NOMO-1 treated with dmso at 0.1 percent for 144 hours (cell line): Measurements from ENCODE around the gene SLC19A1.

ENCODE experiments used
- DNase-seq: peaks from one replicate; lab custom pipeline; 2025; ENCODE audit not compliant: unreplicated experiment; lab: John Stamatoyannopoulos, UW

The SLC19A1 gene

DNA sequence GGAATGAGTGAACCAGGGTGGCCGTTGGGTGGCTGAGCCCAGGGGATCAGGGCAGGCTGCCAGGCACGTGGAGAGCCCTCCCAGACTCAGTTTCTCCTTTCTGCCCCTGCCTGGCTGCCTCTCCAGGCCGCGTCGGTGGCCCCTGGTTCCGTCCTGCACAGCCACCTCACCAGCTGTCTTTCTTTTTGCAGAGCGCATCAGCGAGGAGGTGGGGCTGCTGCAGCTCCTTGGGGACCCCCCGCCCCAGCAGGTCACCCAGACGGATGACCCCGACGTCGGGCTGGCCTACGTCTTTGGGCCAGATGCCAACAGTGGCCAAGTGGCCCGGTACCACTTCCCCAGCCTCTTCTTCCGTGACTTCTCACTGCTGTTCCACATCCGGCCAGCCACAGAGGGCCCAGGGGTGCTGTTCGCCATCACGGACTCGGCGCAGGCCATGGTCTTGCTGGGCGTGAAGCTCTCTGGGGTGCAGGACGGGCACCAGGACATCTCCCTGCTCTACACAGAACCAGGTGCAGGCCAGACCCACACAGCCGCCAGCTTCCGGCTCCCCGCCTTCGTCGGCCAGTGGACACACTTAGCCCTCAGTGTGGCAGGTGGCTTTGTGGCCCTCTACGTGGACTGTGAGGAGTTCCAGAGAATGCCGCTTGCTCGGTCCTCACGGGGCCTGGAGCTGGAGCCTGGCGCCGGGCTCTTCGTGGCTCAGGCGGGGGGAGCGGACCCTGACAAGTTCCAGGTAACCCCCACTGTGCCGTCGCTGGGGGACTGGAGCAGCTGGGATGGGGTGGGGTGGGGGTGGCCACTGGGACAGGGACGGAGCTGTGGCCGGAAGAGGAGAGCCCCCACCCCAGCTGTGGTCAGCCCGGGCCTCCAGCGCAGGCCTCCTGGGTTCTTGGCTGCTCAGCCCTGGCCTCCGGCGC lies 73.9 kb downstream of the SLC19A1 start:
- DNase-seq = no peak

DNA sequence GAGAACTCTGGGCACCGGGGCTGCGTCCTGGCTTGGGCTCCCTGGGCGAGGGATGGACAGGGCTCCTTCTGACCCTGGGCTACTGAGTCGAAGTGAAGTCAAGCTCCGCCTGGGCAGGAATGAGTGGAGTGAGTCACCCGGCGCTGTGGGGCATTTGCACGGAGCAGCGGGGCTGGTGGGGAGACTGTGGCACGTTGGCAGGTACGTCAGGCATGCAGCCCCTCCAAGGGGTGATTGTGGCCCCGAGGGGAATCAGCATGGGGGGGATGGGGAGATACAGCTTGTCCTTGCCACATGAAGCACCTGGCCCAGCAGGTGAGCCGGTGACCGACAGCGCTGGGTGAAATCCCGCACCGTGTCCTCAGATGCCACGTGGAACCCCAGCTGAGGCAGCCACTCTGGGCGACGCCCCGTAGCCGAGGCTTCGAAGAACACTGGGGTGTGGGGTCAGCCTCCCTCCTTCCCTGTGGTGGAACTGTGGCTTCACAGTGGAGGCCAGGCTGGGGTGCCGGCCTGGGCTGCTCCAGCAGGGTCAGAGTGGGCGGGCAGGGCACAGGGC lies 74.9 kb downstream of the SLC19A1 start:
- no peak for DNase-seq

DNA sequence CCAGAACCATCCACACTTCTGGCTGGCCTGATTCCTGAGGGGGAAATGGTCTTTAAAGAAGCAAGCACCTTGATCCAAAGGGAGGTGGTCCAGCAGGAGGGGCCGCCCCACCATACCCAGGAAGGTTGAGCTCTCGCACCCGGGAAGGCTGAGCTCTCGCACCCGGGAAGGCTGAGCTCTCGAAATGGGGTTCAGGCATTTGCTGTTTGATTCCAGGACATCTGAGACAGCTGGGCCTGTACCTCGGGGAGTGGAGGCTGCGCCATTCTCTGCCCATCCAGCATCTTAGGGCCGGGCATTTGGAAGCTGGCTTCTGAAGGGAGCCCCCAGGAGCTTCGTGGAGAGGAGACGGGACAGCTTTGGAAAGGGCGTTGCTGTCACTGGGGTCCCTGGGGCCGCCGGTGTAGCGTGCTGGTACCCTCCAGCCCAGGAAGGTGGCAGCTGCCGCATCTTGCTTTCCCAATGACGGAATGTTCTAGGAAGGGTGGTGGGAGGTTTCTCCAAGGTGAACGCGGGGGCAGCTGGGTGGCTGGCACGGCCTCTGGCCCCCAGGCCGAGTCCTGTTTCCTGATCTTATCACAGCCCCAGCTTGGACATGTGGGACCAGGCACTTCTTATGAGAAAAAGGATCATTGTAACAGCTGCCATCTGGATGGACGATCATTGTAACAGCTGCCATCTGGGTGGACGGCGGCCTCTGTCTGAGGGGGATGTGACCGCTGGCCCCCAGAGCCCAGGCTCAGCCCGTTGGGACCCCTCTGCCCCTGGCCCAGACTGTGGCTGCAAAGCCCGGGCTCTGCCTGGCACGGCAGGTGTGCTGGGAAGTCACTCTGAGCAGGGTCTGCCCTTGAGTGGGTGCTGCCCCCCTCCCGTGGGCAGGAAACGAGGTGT lies 75.7 kb downstream of the SLC19A1 start:
- DNase-seq = no peak

DNA sequence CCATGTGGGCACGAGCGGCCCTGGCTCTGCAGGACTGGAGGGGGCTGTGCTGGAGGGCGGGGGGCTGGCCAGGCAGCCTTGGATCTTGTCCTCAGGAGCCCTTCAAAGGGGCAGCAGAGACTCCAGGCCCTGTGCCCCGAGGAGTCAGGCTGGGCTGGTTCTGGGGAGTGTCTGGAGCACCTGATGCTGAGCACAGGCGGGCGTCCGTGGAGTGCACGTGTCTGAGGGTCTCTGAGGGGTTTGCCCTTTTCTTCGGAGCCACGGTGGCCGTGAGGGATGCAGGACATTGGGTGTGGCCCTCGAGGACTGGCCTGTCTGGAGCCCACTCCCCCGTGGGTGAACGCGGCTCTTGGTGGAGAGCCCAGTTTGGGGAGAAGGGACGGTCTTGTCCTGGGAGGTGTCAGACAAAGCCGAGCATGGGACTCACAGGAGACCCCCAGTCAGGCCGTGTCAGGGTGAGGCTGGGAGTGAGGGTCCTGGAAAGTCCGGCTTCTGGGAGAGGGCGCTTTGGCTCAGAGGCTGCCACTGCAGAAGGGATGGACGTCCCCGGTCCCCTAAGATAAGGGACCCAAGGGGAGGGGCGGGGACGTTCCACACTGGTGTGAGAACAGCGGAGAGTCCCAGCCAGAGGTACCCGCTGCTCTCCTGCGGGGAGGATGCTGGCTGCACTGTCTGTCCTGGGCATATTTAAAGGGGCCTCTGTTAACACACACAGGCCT lies 76.5 kb downstream of the SLC19A1 start:
- DNase-seq = no peak

DNA sequence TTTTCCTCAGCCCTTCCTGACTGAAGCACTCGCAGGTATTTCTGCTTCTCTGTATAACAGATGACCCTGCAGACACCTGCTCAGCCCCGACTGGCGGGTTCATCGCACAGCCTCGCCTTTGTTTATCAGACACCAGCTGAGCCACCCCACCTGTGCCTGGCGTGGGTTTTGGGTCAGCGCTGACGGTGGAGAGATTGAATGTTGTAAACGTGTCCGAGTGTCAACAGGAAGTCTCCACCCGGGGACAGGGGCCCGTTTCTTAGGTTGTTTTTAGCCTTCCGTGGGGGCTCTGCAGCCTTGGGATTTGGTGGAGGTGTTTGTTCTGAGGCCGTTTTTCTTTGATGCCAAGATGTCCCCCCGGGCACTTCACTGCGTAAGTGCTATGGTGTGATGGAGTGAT lies 77.1 kb downstream of the SLC19A1 start:
- no peak for DNase-seq

DNA sequence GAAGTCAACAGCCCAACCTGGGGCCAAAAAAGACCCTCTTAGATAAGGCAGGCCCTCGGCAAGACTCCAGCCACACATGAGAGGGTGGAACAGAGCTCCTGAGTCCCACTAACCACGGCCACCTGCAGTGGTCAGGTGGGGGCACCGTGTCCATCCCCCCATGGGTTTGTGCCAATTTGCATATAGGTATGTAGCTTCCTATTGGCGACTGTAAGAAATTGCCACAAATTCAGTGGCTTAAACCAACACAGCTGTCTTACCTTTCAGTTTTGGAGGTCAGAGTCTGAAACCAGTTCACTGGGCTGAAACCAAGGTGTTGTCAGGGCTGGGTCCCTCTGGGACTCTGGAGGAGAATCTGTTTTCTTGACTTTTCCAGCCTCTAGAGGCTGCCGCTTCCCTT lies 77.9 kb downstream of the SLC19A1 start:
- DNase-seq = no peak

DNA sequence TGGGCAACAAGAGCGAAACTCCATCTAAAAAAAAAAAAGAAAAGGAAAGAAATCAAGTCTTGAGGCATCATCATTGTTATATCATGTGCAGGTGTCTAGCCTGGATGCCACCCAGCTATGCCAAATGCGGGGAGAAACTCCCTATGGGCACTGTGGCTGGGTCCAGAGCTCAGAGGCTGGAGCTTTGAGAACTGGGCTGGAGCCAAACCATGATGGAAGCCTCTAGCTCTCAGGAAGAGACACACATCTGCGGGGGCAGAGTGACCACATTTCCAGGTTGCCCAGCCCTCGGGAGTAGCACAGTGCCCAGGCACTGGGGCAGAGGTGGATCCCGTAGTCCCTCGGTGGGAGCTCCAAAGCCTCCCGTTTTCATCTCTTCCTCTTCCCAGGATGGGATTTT lies 78.4 kb downstream of the SLC19A1 start:
- no peak for DNase-seq

DNA sequence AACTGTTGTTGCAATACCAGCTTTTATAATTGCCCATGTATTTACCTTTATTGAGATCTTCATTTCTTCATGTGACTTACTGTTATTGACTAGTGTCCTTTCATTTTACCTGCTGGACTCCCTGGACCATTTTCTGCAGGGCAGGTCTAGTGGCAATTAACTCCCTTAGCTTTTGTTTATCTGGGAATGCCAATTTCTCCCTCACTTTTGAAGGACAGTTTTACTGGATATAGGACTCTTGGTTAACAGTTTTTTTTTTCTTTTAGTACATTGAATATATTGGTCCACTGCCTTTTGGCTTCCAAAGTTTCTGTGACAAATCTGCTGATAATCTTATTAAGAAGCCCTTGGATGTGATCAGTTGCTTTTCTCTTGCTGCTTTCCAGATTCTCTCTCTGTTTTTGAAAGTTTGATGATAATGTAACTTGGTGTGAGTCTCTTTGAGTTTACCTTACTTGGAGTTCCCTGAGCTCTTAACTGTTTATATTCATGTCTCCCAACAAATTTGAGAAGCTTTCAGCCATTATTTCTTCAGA lies 80.4 kb downstream of the SLC19A1 start:
- DNase-seq = no peak

DNA sequence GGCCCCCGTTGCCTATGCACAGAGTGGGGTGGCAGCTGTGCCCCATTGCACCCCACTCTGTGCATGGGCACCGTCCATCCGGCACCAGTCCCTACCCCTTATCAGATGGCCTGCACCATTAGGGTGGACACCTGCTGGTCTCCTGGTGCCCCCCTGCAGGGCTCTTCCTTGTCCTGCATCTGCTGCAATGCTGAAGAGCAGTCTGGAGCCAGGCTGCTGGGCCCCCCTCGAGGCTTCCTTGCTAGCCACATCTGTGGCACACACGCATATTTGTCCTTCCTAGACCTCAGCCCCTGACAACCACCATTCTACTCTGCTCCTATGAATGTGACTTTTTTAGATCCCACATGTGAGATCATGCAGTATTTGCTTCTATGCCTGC lies 80.9 kb downstream of the SLC19A1 start:
- no peak for DNase-seq

DNA sequence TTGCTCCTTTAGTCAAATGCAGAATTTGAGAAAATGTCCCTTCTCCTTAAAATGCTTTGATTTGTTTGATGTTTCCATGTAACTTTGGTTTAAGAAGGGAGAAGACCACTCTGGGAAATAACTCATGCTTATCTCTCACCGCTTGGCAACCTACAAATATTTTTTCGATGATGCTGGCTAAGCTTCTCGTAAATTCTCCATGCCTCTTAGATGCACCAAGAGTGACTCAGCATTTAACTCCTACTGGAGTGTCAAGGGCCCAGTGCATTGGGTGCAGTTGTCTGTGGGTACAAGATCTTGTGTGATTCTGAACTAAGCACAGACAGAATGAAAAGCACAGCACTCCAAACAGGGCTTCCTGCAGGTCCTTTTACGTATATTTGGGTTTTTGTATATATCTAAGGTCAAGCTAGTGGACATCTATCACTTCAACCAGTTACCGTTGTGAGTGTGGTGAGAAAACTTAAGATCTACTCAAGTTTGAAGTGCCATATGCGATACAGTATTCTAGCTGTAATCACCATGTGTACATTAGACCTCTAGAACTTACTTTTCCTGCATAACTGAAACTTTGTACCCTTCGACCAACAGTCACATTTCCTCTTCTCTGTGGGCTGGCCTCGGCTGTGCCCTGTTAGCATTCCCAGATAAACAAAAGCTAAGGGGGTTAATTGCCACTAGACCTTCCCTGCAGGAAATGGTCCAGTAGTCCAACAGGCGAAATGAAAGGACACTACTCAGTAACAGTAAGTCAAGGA lies 81.5 kb downstream of the SLC19A1 start:
- DNase-seq = no peak

DNA sequence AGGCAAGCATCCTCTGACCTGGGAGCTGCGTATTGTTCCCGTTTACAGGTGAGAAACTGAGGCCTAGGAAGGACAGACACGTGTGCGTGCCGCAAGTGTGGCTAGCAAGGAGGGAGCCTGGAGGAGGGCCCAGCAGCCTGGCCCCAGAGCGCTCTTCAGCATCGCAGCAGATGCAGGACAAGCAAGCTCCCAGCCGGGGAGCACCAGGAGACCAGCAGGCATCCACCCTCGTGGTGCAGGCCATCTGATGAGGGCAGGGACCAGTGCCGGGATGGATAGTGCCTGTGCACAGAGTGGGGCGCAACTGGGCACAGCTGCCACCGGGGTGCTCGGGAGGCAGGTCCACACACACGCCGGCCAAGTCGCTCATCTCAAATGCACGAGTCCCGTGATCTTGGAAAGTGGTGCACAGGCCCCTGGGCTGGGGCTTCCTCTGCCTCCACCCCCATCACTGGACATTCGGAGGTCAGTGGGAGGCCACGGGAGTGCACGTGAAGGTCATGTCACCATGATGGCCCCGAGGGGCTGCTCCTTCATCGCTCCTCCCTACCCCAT lies 82.2 kb downstream of the SLC19A1 start:
- DNase-seq = no peak

DNA sequence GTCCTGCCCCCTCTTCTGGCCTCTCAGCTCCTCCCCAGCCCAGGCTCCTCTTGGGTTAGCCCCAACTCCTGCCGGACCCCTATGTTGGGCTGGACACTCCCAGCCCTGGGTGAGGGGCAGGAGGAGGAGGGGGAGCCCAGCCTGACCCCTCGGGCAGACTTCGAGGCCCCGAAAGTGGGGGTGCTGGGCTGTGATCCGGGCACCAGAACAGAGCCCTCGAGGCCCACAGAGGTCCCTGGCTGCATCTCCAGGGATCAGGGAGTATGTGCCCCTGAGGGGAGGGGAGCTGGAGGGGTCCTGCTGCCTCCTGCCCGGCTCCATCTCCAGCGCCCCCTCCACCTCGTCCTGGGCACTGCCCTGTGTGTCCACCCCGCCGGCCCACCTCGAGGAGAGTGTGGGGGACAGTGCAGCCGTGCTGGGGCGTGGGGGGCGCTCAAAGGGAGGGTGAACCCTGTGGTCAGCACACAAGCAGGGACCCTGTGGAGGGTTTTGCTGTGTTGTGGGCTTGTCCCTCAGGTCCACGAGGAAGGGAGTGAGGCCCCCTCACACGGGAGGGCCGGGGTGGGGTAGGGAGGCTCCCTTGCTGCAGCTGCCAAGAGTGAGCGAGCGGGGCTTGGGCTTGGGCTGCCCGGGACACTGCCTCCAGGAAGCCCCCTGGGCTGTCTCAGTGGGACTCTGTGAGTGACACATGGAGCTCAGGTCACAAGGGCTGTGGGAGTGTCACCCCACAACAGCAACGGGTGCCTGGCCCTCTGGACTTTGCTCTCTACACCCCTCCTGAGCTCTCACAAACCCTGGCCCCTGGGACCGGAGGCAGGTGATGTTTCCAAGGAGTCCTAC lies 82.8 kb downstream of the SLC19A1 start:
- no peak for DNase-seq

DNA sequence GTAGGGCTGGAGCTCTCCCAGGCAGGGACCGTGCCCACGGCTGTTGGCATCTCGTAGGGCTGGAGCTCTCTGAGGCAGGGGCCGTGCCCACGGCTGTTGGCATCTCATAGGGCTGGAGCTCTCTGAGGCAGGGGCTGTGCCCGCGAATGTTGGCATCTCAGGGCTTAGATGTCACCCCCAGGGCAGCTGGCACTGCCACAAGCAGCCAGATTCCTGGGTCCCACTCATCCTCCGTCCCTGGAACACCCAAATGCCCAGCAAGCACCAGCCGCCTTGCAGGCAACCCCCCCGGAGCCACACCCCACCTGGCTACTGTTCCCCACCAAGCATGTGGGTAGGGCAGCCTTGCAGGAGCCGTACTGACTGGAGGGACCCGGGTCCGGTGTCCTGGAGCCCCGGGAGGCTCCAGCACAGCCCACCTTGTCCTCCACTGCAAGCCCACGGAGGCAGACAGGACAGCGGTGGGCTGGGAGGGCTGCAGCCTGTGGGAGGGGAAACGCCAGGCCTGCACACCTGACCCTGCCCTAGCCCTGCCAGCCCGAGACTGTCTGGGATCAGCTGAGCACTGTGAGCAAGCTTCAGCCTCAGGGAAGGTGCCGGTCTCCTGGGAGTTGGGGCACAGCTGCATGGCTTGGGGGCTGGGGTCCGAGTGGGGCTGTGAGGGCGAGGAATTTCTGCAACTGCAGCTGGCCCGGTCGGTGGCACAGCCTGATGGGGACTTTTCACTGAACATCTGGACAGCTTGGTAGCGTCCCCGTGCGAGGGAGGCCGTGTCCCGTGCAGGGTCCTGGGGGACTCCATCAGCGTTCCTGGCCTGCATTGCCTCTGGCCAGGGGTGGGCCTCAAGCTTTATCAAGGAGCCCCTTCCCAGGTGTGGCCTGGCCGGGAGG lies 83.7 kb downstream of the SLC19A1 start:
- no peak for DNase-seq

DNA sequence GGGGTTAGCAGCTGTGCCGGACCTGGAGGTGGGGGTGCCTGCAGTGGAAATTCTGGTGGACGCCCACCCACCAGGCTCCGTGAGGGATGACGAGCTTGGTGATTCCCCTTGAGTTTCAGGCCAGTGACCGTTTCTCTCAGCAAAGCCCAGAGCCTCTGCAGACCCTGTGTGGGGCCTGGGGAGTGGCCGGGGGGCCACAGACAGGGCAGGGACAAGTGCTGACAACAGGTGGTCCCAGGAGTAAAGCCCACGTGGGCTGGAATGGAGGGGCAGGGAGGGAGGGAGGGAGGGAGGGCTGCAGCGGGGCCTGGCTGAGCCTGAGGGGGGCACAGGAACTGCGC lies 84.4 kb downstream of the SLC19A1 start:
- DNase-seq = no peak

DNA sequence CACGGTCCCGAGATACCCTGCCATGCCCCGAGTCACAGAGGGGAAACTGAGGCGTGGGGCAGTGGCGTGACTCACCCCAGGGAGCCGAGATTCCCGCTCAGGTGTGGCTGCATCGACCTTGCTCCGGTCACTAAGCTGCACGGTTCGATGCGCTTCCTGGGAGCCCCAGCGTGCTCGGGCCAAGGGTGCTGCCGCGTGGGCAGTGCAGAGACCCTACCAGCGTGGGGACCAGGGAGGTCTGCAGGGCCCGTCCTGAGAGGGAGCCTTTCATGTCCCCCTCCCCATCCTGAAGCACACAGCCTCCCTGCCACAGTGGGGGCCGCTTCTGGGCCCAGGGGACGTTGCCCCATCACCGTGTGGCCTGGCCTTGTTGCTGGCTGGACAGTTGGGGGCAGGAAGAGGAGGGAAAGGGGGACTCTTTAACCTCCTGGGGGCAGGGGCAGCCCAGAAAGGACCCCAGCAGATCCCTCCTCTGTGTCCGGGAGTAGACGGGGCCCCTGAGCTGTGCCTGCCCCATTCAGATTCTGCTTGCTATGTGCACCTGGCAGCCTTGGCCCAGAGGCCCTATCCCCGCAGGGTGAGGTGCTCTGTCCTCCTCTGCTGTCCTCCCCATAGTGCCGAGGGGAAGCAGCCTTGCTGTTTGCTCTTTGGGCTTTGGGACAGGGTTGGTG lies 84.9 kb downstream of the SLC19A1 start:
- DNase-seq = no peak

DNA sequence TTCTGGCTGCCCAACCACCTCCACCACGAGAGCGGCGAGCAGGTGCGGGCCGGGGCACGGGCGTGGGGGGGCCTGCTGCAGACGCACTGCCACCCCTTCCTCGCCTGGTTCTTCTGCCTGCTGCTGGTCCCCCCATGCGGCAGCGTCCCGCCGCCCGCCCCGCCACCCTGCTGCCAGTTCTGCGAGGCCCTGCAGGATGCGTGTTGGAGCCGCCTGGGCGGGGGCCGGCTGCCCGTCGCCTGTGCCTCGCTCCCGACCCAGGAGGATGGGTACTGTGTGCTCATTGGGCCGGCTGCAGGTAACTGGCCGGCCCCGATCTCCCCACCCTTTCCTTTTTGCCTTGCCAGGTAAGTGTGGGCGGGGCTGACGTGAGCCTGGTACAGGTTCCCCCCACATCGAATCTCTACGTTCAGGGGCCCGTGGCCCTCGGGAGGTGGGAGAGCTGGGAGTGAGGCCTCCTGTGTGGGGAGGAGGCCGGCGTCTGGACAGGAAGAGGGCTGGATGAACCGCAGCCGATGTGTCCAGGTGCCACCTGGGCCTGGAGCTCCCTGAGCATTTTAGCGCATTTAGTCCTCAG lies 85.6 kb downstream of the SLC19A1 start:
- no peak for DNase-seq
